PFSK-1 (cell line): ENCODE measurements around the gene RAB37.
A peak's percentile ranks its signal among the peaks of the same experiment; 100 is the strongest.

Experiments used
- FOXP2 ChIP-seq: optimal IDR thresholded peaks from 2 replicates; pipeline ENCODE3; 2011; ENCODE audit warnings: borderline replicate concordance, control low read depth, inconsistent platforms; ENCODE audit not compliant: insufficient read depth; ENCODE audit errors: extremely low read length, extremely low read depth
- POLR2AphosphoS5 ChIP-seq: IDR thresholded peaks from 2 replicates; pipeline ENCODE4 v1.6.1; 2012; ENCODE audit warnings: low read depth, mild to moderate bottlenecking, control low read depth, low read length, moderate library complexity
- REST ChIP-seq, 2 experiments: IDR thresholded peaks; 2 replicates each; pipeline versions ENCODE4 v1.6.1 to v1.8.0; 2011 to 2012; ENCODE audit warnings: low read depth in 2 of 2, low read length in 2 of 2, control low read depth in 1 of 2, inconsistent platforms in 1 of 2, mild to moderate bottlenecking in 1 of 2, moderate library complexity in 1 of 2; ENCODE audit not compliant: insufficient read depth in 1 of 2
- SIN3A ChIP-seq: IDR thresholded peaks from 2 replicates; pipeline ENCODE4 v1.6.1; 2012; ENCODE audit warnings: mild to moderate bottlenecking, low read length, moderate library complexity, borderline replicate concordance; ENCODE audit not compliant: insufficient read depth
- TAF1 ChIP-seq: IDR thresholded peaks from 2 replicates; pipeline ENCODE4 v1.6.1; 2012; ENCODE audit warnings: low read length, control low read depth, borderline replicate concordance; ENCODE audit not compliant: insufficient read depth

Gene RAB37

GRCh38 chr17:74742978-74743545 is 6.0 kb downstream of the RAB37 start:
- TF ChIP-seq FOXP2 = no peak
- no peak for TF ChIP-seq POLR2AphosphoS5
- TF ChIP-seq REST (IDR thresholded peaks at IDR 0.05; ENCODE audit: insufficient read depth in 1 of 2, low read depth in 2 of 2, low read length in 2 of 2) = no peak
- TF ChIP-seq SIN3A = no peak
- TF ChIP-seq TAF1 = no peak

DNA sequence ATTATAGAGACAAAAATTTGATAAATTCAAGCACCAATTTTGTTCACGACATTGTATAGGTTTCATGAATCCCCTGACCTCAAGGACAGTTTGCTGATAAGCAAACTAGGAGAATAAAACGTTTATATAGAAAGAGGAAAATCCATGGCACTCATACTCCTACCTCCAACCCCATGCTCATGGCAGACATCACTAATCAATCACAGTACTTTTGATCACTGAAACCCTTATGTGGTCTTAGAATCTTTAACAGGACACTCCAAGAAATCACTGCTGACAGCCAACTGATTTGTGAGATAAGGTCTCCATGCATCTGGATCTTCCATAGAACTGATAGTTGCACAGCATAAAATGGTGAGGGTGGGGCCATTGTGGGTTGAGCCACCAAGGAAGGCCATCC is 6.7 kb downstream of the RAB37 start:
- TF ChIP-seq POLR2AphosphoS5 (no peak), SIN3A (no peak), REST (IDR thresholded peaks at IDR 0.05; ENCODE audit: insufficient read depth in 1 of 2, low read depth in 2 of 2, low read length in 2 of 2) (no peak), FOXP2 (no peak)

- no peak for TF ChIP-seq TAF1
- TF ChIP-seq POLR2AphosphoS5 = no peak
- no peak for TF ChIP-seq SIN3A
- TF ChIP-seq REST (IDR thresholded peaks at IDR 0.05; ENCODE audit: insufficient read depth in 1 of 2, low read depth in 2 of 2, low read length in 2 of 2) = no peak
- no peak for TF ChIP-seq FOXP2
Observed at GRCh38 chr17:74744349-74744713, 7.3 kb downstream of the RAB37 start.

DNA sequence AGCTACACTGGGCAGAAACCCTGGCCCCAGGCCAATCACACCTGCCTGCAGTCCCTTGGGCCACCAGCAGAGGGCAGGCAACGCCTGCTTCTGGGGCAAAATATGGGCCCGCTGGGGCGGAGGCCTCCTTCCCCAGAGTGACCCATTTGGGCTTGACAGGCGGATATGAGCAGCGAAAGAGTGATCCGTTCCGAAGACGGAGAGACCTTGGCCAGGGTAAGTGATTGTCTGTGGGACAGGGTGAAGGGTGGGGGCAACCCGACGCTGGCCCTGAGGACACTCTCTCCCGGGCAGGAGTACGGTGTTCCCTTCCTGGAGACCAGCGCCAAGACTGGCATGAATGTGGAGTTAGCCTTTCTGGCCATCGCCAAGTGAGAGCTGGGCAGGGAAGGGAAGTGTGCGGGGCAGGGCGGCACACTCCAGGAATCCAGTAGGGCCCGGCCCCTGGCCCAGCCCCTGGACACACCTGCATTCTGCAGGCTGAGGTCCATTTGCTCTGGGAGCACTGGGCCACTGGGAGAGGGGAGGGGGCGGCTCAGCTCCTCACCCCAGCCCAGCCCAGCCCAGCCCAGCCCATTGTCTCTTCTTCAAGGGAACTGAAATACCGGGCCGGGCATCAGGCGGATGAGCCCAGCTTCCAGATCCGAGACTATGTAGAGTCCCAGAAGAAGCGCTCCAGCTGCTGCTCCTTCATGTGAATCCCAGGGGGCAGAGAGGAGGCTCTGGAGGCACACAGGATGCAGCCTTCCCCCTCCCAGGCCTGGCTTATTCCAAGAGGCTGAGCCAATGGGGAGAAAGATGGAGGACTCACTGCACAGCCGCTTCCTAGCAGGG is 7.9 kb downstream of the RAB37 start:
- no peak for TF ChIP-seq TAF1
- no peak for TF ChIP-seq POLR2AphosphoS5
- TF ChIP-seq FOXP2 = peak; percentile 26
- no peak for TF ChIP-seq SIN3A

DNA sequence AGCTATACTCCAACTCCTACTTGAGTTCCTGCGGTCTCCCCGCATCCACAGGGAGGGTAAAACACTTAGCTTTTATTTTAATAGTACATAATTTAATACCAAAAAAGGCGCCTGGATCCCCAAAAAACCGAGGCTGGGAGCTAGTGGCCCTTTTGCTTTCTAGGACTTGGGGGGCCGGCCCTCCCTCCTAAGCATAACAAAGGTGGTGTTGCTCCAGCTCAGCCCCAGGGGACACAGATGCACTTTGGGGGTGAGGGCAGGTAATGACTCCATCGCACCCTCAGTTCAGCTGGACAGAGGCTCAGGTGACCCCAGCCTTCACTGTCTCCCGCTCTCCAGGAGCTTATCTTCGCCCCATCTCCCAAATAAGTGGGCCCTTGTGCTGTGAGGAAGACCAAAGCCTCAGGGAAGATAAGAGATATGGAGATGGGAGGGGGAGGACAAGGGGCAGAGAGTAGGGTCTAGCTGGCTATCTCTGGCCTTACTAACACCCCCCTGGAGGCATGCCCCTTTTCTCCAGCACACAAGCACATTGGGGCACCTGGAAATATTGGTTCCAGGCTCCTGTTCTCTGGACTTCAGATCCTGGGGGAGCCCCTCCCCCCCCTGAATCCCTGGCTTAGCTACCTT is 8.6 kb downstream of the RAB37 start:
- TF ChIP-seq POLR2AphosphoS5 (no peak), SIN3A (no peak), FOXP2 (no peak), TAF1 (no peak), REST (IDR thresholded peaks at IDR 0.05; ENCODE audit: insufficient read depth in 1 of 2, low read depth in 2 of 2, low read length in 2 of 2) (no peak)
